Type B pancreatic cell (in vitro differentiated cells): ENCODE data around the gene SHKBP1. TPM values are rescaled to one million over a fixed set of nuclear protein-coding genes. Genes with fewer than 3 reads are reported as not detected.

ENCODE experiments used
- DNase-seq: peaks from one replicate; pipeline ENCODE4 v3.0.0; 2021; ENCODE audit warnings: mixed read lengths; ENCODE audit not compliant: unreplicated experiment; ENCODE audit errors: extremely low spot score
- H3K27ac Mint-ChIP-seq: 2 replicates; pipeline ENCODE4 v1.8.0; 2021; ENCODE audit warnings: mild to moderate bottlenecking, mixed read lengths
- H3K27me3 Mint-ChIP-seq: 2 replicates; pipeline ENCODE4 v1.8.0; 2021; ENCODE audit warnings: mixed read lengths
- H3K36me3 Mint-ChIP-seq: 2 replicates; pipeline ENCODE4 v1.8.0; 2021; ENCODE audit warnings: mixed read lengths
- H3K4me1 Mint-ChIP-seq: one replicate; pipeline ENCODE4 v1.8.0; 2021; ENCODE audit warnings: mixed read lengths; ENCODE audit not compliant: unreplicated experiment
- H3K4me3 Mint-ChIP-seq: 2 replicates; pipeline ENCODE4 v1.8.0; 2021; ENCODE audit warnings: mild to moderate bottlenecking, mixed read lengths
- H3K9me3 Mint-ChIP-seq: 2 replicates; pipeline ENCODE4 v1.8.0; 2021; ENCODE audit warnings: mixed read lengths
- CTCF ChIP-seq: fragments of 200-600 bp; sonication (generic); conservative IDR thresholded peaks from 2 replicates; pipeline ENCODE4 v1.5.0; 2021; ENCODE audit warnings: antibody characterized with exemption, mild to moderate bottlenecking
- total RNA-seq: library from RNA; stranded (reverse); gene quantifications from 2 replicates; pipeline ENCODE4 v1.2.1, GENCODE V29; 2021; ENCODE audit warnings: low replicate concordance

Gene SHKBP1
- total RNA-seq, 1 donor from 2014 or later, result 54.6 TPM

- DNase-seq, result no peak
- Mint-ChIP-seq H3K4me1 (no peaks in the 10 kb centered on the region), H3K9me3 (no peaks in the 10 kb centered on the region), H3K27ac (no peak overlapping the region), H3K27me3 (peaks cover 84% of the 10 kb centered on the region), H3K4me3 (no peak overlapping the region), H3K36me3 (no peaks in the 10 kb centered on the region)
- TF ChIP-seq CTCF, result no peak
Observed at GRCh38 chr19:40552848-40553247, 23.8 kb upstream of the SHKBP1 start.

- H3K4me1 Mint-ChIP-seq, result no peaks in the 10 kb centered on the region
- H3K36me3 Mint-ChIP-seq, result no peaks in the 10 kb centered on the region
- H3K27ac Mint-ChIP-seq, result no peak overlapping the region
- H3K4me3 Mint-ChIP-seq, result no peak overlapping the region
- no peaks in the 10 kb centered on the region for H3K9me3 Mint-ChIP-seq
- peaks cover 84% of the 10 kb centered on the region for H3K27me3 Mint-ChIP-seq
- TF ChIP-seq CTCF, result no peak
- no peak for DNase-seq
Observed at GRCh38 chr19:40553885-40554857, 22.5 kb upstream of the SHKBP1 start.

GRCh38 chr19:40555978-40556689, 20.5 kb upstream of the SHKBP1 start:
- Mint-ChIP-seq H3K4me3 (no peak overlapping the region), H3K36me3 (no peaks in the 10 kb centered on the region), H3K9me3 (no peaks in the 10 kb centered on the region), H3K27me3 (peaks cover 80% of the 10 kb centered on the region), H3K4me1 (no peaks in the 10 kb centered on the region), H3K27ac (no peak overlapping the region)
- no peak for DNase-seq
- TF ChIP-seq CTCF, result no peak

- Mint-ChIP-seq H3K4me3 (no peak overlapping the region), H3K27ac (no peak overlapping the region), H3K4me1 (no peaks in the 10 kb centered on the region), H3K9me3 (no peaks in the 10 kb centered on the region), H3K27me3 (peaks cover 84% of the 10 kb centered on the region), H3K36me3 (no peaks in the 10 kb centered on the region)
- no peak for TF ChIP-seq CTCF
- DNase-seq, result no peak
Observed at GRCh38 chr19:40556953-40557530, 19.6 kb upstream of the SHKBP1 start.

GRCh38 chr19:40559394-40559793, 17.3 kb upstream of the SHKBP1 start:
- no peaks in the 10 kb centered on the region for H3K36me3 Mint-ChIP-seq
- H3K4me1 Mint-ChIP-seq, result no peaks in the 10 kb centered on the region
- no peak overlapping the region for H3K4me3 Mint-ChIP-seq
- DNase-seq, result no peak
- H3K27ac Mint-ChIP-seq, result no peak overlapping the region
- H3K27me3 Mint-ChIP-seq, result peaks cover 80% of the 10 kb centered on the region
- no peak for TF ChIP-seq CTCF
- no peaks in the 10 kb centered on the region for H3K9me3 Mint-ChIP-seq
